GM21619 (cell line): ENCODE measurements around the gene EPHB2.

Experiments
- ATAC-seq: cut with Tn5 transposase; IDR thresholded peaks from one replicate; pipeline ENCODE4 v1.9.1; 2021; ENCODE audit not compliant: unreplicated experiment

The EPHB2 gene

GRCh38 chr1:22815421-22816066, 104.9 kb downstream of the EPHB2 start:
- no peak for ATAC-seq

- ATAC-seq = no peak
These were observed 105.6 kb downstream of the EPHB2 start for GRCh38 chr1:22816067-22816775.

GRCh38 chr1:22816803-22817202, 106.2 kb downstream of the EPHB2 start:
- no peak for ATAC-seq

- ATAC-seq = no peak
These were observed 106.8 kb downstream of the EPHB2 start for GRCh38 chr1:22817462-22817861.

- ATAC-seq = no peak
These were observed 107.6 kb downstream of the EPHB2 start for GRCh38 chr1:22818061-22818770.

GRCh38 chr1:22819361-22819760, 108.7 kb downstream of the EPHB2 start:
- ATAC-seq = no peak

- no peak for ATAC-seq
These were observed 110.4 kb downstream of the EPHB2 start for GRCh38 chr1:22821027-22821426.

- ATAC-seq = no peak
These were observed 111.7 kb downstream of the EPHB2 start for GRCh38 chr1:22822371-22822770.

- no peak for ATAC-seq
These were observed 113.8 kb downstream of the EPHB2 start for GRCh38 chr1:22824466-22824865.

GRCh38 chr1:22824975-22825374, 114.3 kb downstream of the EPHB2 start:
- no peak for ATAC-seq

GRCh38 chr1:22825486-22826189, 115.0 kb downstream of the EPHB2 start:
- no peak for ATAC-seq

GRCh38 chr1:22826604-22827580, 116.3 kb downstream of the EPHB2 start:
- ATAC-seq = no peak

GRCh38 chr1:22827666-22828483, 117.2 kb downstream of the EPHB2 start:
- ATAC-seq = no peak

GRCh38 chr1:22828484-22829308, 118.1 kb downstream of the EPHB2 start:
- no peak for ATAC-seq

GRCh38 chr1:22829309-22829989, 118.8 kb downstream of the EPHB2 start:
- ATAC-seq = no peak

- ATAC-seq = no peak
These were observed 119.5 kb downstream of the EPHB2 start for GRCh38 chr1:22830041-22830566.

- ATAC-seq = no peak
These were observed 120.2 kb downstream of the EPHB2 start for GRCh38 chr1:22830757-22831340.
